HUES6 (cell line): ENCODE results near the gene NUTM2F.
"Not testable (repeated sequence)": the region's sequence is repeated elsewhere in the genome, so short reads cannot be mapped to it uniquely, and the experiment has no call there.

Source experiments
- H3K27ac ChIP-seq: 2 replicates; pipeline ENCODE4 v1.7.0; 2013; ENCODE audit warnings: low read depth, mild to moderate bottlenecking, low read length, inconsistent platforms
- H3K27me3 ChIP-seq: 2 replicates; pipeline ENCODE4 v1.6.1; 2013; ENCODE audit warnings: low read length; ENCODE audit not compliant: control insufficient read depth, insufficient read depth
- H3K36me3 ChIP-seq: 2 replicates; pipeline ENCODE4 v1.6.1; 2013; ENCODE audit warnings: low read length; ENCODE audit not compliant: control insufficient read depth, insufficient read depth
- H3K4me1 ChIP-seq: 2 replicates; pipeline ENCODE4 v1.6.1; 2013; ENCODE audit warnings: low read length; ENCODE audit not compliant: control insufficient read depth, insufficient read depth
- H3K4me3 ChIP-seq: 2 replicates; pipeline ENCODE4 v1.5.1; 2013; ENCODE audit warnings: low read depth, low read length
- H3K9ac ChIP-seq: one replicate; pipeline ENCODE4 v1.6.1; 2013; ENCODE audit warnings: mild to moderate bottlenecking, low read length
- H3K9me3 ChIP-seq: 2 replicates; pipeline ENCODE4 v1.6.1; 2013; ENCODE audit warnings: low read depth, low read length; ENCODE audit not compliant: control insufficient read depth, insufficient read depth

NUTM2F gene, protein sequence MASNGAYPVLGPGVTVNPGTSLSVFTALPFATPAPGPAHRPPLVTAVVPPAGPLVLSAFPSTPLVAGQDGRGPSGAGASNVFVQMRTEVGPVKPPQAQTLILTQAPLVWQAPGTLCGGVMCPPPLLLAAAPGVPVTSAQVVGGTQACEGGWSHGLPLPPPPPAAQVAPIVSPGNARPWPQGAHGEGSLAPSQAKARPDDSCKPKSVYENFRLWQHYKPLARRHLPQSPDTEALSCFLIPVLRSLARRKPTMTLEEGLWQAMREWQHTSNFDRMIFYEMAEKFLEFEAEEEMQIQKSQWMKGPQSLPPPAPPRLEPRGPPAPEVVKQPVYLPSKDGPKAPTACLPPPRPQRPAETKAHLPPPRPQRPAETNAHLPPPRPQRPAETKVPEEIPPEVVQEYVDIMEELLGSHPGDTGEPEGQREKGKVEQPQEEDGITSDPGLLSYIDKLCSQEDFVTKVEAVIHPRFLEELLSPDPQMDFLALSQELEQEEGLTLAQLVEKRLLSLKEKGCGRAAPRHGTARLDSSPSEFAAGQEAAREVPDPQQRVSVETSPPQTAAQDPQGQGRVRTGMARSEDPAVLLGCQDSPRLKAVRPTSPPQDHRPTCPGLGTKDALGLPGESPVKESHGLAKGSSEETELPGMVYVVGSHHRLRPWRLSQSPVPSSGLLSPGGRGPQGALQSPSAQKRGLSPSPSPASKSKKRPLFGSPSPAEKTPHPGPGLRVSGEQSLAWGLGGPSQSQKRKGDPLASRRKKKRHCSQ

DNA sequence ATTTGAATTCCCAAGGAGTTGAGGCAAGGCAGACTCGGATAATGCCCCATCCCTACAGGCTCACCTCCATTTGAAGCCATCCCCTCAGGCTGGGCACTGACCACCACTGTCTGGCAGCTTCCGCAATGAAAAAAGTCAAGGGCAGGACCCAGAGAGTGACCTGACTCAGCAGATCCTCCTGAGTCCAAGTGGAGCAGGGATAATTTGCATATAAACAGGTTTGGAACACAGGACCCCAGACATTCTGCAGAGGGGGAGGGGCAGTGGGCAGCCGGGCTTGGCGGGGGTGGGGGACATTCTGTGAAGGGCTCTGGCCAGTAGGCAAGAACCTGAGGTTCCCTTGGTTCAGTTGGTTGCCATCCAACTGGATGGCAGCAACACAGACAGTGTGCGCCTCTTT, at the start of gene NUTM2F:
Gene NUTM2F, minus strand, starts transcription at position 101 of the 400 bp plus-strand sequence. Its CDS starts 21 bp downstream, at position 80.
- H3K27me3 ChIP-seq, H3K9ac ChIP-seq, H3K27ac ChIP-seq, H3K4me3 ChIP-seq, H3K9me3 ChIP-seq, H3K4me1 ChIP-seq, H3K36me3 ChIP-seq: not testable (repeated sequence)

DNA sequence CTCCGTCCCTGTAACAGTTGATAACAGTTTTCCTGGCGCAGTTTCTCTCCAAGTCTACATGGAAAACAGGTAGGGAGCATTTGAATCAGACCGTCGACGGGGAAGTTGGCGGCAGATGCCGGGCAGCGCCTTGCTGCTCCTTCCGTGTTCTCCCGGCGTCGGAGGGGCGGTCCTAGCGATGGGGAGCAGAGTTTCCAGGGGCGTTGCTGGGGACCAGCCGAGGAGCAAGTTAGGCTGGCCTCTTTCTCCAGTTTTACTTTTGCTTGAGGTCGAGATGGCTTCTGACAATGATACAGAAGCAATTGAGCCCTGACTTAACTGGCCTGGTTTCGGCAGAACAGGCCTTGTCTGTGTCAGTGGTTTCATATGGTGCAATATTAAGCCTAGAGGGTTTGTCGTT, 46.8 kb upstream of the NUTM2F start:
- H3K4me3 ChIP-seq = peak overlapping the region; percentile 66
- H3K27ac ChIP-seq, H3K4me1 ChIP-seq, H3K27me3 ChIP-seq, H3K36me3 ChIP-seq, H3K9me3 ChIP-seq: not testable (repeated sequence)
- peak overlapping the region; percentile 58 for H3K9ac ChIP-seq

DNA sequence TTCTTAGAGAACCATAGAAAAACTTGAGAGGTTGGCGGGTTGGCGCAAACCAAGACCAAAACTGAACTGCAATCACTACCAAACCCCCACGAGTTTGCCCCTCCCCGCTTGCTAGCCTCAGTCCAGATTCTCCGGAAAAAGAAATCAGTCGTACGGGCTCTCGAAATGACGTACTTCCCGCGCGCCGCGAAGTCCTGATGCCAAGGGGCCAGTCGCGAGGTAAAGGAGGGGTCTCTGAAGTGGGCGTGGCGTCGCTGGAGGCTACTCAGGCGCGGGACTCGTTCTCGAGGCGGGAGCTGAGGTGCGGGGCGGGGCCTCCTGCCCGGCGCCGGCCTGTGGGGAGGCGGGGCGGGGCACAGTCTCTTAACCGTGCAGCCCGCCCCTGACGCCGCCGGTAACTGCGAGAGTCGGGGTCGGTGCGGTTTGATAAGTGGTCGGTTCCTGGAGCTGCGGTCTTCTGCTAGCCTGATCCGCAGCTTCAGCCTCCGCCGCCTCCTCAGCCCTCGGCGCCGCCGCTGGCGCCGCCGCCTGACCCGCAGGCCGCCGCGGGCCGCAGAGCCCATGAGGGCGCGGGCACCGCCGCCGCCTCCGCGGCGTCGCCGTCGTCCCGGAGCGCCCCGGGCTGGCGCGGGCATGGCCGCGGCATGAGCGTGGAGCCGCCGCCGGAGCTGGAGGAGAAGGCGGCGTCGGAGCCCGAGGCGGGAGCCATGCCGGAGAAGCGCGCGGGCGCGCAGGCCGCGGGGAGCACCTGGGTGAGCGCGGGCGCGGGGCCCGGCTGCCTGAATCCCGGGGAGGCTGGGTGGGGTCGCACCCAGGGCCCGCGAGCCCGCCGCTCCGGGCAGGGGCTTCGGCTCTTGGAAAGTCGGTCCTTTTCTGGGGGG, 46.0 kb upstream of the NUTM2F start:
- H3K27ac ChIP-seq, H3K4me1 ChIP-seq, H3K9me3 ChIP-seq, H3K36me3 ChIP-seq, H3K27me3 ChIP-seq: not testable (repeated sequence)
- peak overlapping the region; percentile 66 for H3K4me3 ChIP-seq
- H3K9ac ChIP-seq = peak overlapping the region; percentile 58

DNA sequence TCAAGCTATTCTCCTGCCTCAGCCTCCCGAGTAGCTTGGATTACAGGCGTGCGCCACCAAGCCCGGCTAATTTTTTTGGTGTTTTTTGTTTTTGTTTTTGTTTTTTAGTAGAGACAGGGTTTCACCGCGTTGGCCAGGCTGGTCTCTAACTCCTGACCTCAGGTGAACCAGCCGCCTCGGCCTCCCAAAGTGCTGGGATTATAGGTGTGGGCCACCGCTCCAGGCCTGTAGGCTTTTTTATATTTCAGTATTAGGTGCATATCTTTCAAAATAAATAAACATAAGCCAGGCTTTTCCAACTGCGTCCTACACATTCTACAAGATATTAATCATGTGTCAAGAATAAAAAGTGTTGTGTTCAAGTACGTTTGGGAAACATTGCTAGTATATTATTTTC, 45.3 kb upstream of the NUTM2F start:
- not testable (repeated sequence) for H3K36me3 ChIP-seq, H3K4me1 ChIP-seq, H3K27me3 ChIP-seq, H3K27ac ChIP-seq, H3K9me3 ChIP-seq, H3K9ac ChIP-seq
- H3K4me3 ChIP-seq = peak overlapping the region; percentile 66

DNA sequence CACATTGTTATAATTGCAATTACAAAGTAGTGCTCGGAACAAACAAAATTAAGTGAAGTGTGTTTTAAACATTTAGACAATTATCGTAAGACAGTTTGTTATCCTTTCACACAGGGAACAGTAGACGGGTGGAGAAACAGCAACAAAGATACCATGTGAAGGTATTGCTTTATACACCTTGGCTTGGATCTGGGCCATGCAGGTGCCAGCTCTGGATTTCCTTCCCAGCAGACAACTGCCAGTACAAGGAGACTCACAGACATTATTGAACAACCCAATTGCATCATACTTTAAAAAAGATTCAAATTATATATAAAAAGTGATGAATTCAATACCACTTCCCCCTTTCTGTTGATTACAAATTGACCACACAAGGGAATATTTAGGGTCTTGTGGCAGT, 41.8 kb upstream of the NUTM2F start:
- H3K36me3 ChIP-seq, H3K9me3 ChIP-seq, H3K27ac ChIP-seq, H3K27me3 ChIP-seq, H3K4me3 ChIP-seq, H3K9ac ChIP-seq, H3K4me1 ChIP-seq: not testable (repeated sequence)

DNA sequence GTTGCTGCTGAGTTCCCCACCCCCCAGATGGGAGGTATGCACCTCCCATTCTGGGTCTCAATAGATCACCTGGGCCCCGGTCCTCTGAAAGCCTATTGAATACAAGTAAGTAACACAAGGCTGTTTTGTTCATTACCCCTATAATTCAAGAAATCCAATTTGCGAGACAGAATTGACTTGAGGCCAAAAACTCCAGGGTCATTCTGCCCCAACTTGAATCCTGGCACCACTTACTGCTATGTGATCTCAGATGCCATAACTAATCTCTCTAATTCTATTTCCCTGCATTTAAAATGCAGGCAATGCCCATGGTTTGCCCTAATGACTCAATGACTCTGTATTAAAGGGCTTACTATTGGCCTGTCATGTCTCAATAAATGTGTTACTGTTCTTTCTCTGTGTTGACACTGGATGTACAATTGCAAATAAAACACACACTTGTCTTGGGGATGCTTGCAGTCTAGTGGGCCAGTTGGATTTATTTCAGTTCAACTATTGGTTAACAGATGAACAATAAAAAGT, 35.7 kb upstream of the NUTM2F start:
- H3K4me3 ChIP-seq, H3K4me1 ChIP-seq, H3K9ac ChIP-seq, H3K9me3 ChIP-seq, H3K27me3 ChIP-seq, H3K36me3 ChIP-seq, H3K27ac ChIP-seq: not testable (repeated sequence)

DNA sequence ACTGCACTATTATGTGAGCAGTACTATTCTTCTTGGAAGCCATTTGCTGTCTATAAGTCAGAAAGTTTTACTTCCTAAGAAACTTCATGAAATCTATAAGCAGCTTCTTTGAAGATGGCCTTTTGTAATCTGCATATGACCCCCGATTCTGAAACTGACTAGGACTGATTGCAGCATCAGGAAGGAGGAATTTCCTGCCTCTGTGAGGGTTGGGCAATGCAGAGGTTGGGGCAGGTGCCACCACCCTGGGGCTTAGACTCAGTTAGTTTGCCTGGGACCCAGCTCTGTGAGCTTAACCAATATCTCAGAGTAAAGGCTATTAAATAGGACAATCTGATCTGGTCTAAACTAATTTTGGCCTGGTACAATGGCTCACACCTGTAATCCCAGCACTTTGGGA, 28.7 kb upstream of the NUTM2F start:
- H3K4me1 ChIP-seq, H3K9ac ChIP-seq: not testable (repeated sequence)

DNA sequence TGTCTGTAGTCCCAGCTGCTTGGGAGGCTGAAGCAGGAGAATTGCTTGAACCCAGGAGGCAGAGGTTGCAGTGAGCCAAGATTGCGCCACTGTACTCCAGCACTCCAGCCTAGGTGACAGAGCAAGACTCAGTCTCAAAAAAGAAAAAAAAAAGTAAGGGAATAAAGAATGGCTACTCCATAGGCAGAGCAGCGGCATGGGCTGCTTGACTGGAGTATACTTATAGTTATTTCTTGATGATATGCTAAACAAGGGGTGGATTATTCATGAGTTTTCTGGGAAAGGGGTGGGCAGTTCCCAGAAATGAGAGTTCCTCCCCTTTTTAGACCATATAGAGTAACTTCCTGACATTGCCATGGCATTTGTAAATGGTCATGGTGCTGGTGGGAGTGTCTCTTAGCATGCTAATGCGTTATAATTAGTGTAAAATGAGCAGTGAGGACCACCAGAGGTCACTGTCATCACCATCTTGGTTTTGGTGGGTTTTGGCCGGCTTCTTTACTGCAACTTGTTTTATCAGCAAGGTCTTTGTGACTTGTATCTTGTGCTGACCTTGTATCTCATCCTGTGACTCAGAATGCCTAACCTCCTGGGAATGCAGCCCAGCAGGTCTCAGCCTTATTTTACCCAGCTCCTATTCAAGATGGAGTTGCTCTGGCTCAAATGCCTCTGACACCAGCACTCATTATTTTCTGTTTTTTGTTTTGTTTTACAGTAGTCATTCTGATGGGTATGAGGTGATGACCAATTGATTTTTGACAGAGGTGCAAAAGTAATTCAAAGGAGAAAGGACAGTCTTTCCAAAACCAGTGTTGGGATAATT, 23.7 kb upstream of the NUTM2F start:
- H3K9me3 ChIP-seq, H3K36me3 ChIP-seq, H3K4me1 ChIP-seq, H3K9ac ChIP-seq, H3K27ac ChIP-seq, H3K4me3 ChIP-seq, H3K27me3 ChIP-seq: not testable (repeated sequence)

More for the DNA sequence above, 28.7 kb upstream of the NUTM2F start:
- not testable (repeated sequence) for H3K27ac ChIP-seq, H3K27me3 ChIP-seq, H3K4me3 ChIP-seq, H3K9me3 ChIP-seq, H3K36me3 ChIP-seq

DNA sequence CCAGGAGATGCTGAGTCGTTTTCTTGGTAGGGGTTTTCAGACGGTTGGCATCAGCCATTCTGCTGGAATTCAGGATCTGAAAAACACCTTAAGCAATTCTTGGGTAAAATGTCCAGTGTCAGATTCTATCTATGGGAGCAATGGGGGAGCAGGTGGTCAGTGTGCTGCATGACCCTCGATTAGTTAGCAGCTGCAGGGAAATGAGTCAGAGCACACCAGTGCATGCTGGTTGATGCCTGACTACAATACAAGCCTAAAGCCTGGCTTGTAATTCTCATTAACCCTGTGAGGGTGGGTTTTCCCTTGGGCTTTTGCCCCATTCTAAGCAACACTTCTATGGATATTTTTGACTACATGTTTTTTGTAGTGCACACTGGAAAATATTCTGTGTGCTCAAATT, 20.3 kb upstream of the NUTM2F start:
- H3K9me3 ChIP-seq, H3K4me3 ChIP-seq, H3K9ac ChIP-seq: not testable (repeated sequence)

DNA sequence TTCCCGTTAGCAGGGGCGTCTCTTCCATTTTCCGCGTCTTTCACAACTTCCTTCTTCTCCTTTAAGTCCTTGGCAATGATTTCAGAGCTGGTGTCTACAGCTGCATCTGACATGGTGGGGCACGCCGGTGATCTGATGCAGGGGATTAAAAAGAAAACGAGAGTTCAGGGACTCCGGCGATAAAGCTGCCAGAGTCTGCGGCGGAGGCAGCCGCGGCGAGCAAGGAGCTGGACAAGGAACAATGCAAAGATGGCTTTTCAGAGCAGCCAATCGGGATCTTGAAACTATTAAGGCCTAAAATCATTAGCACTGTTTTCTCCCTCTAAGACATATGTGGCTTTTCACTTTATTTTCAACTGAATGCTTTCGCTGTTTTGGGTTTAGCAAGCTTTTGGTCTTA, 19.0 kb upstream of the NUTM2F start:
- H3K9me3 ChIP-seq, H3K4me1 ChIP-seq, H3K27me3 ChIP-seq, H3K4me3 ChIP-seq, H3K9ac ChIP-seq, H3K27ac ChIP-seq, H3K36me3 ChIP-seq: not testable (repeated sequence)

More for the DNA sequence above, 20.3 kb upstream of the NUTM2F start:
- H3K27me3 ChIP-seq, H3K36me3 ChIP-seq, H3K4me1 ChIP-seq, H3K27ac ChIP-seq: not testable (repeated sequence)
